Cardiac muscle cell (in vitro differentiated cells and primary cell): Measurements from ENCODE around the gene ABL2. TPM values are rescaled to one million over a fixed set of nuclear protein-coding genes. Genes with fewer than 3 reads are reported as not detected.

Experiments
- DNase-seq, 2 donors: peaks; one replicate each; pipeline versions ENCODE4 v3.0.0 to v3.0.0-alpha.2; 2010 to 2017; ENCODE audit warnings: low read depth in 1 of 2, low spot score in 1 of 2
- H3K27ac ChIP-seq: fragments of 200-600 bp; sonication (generic); 2 replicates; pipeline ENCODE4 v1.5.1; 2016
- H3K27me3 ChIP-seq: fragments of 200-600 bp; sonication (generic); 2 replicates; pipeline ENCODE4 v1.6.0; 2016; ENCODE audit warnings: control low read depth
- H3K36me3 ChIP-seq: fragments of 200-600 bp; sonication (generic); 2 replicates; pipeline ENCODE4 v1.5.1; 2016; ENCODE audit warnings: control low read depth
- H3K4me1 ChIP-seq: fragments of 200-600 bp; sonication (generic); 2 replicates; pipeline ENCODE4 v1.8.1; 2017; ENCODE audit warnings: low read depth, mild to moderate bottlenecking, mixed run types
- H3K4me3 ChIP-seq: fragments of 200-600 bp; sonication (generic); 2 replicates; pipeline ENCODE4 v1.5.1; 2016; ENCODE audit warnings: mild to moderate bottlenecking
- H3K9me3 ChIP-seq: fragments of 200-600 bp; sonication (generic); 2 replicates; pipeline ENCODE4 v1.5.1; 2017; ENCODE audit warnings: low read depth, mild to moderate bottlenecking, control low read depth
- polyA plus RNA-seq: library from polyadenylated mRNA; unstranded; fragments of >200 nt; fragmentation: Nextera tagmentation; extraction: Ambion mirVana; gene quantifications from 2 replicates; pipeline ENCODE4 v1.2.1, GENCODE V29; 2016
- total RNA-seq: library from RNA; depleted of rRNA; stranded (reverse); fragments of >200 nt; gene quantifications from 2 replicates; pipeline ENCODE4 v1.2.3, GENCODE V29; 2016
- TF ChIP-seq, protein P1 (sequence below): IDR thresholded peaks from 2 replicates; pipeline ENCODE4 v1.5.1; 2012; ENCODE audit warnings: low read depth, mild to moderate bottlenecking, low read length

ABL2 gene
- total and polyA plus RNA-seq, 2 experiments from 2014 or later = 6.9 to 13.5 TPM

- TF ChIP-seq, protein P1, sequence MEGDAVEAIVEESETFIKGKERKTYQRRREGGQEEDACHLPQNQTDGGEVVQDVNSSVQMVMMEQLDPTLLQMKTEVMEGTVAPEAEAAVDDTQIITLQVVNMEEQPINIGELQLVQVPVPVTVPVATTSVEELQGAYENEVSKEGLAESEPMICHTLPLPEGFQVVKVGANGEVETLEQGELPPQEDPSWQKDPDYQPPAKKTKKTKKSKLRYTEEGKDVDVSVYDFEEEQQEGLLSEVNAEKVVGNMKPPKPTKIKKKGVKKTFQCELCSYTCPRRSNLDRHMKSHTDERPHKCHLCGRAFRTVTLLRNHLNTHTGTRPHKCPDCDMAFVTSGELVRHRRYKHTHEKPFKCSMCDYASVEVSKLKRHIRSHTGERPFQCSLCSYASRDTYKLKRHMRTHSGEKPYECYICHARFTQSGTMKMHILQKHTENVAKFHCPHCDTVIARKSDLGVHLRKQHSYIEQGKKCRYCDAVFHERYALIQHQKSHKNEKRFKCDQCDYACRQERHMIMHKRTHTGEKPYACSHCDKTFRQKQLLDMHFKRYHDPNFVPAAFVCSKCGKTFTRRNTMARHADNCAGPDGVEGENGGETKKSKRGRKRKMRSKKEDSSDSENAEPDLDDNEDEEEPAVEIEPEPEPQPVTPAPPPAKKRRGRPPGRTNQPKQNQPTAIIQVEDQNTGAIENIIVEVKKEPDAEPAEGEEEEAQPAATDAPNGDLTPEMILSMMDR = no peak
- no peak overlapping the region for H3K4me3 ChIP-seq
- no peaks in the 10 kb centered on the region for H3K27me3 ChIP-seq
- no peak overlapping the region for H3K27ac ChIP-seq
- no peaks in the 10 kb centered on the region for H3K36me3 ChIP-seq
- H3K9me3 ChIP-seq = no peaks in the 10 kb centered on the region
- H3K4me1 ChIP-seq = peaks cover 16% of the 10 kb centered on the region
- no peak for DNase-seq
Measured at GRCh38 chr1:179052776-179053175, 176.7 kb downstream of the ABL2 start.

Other genes starting within 250 kb of the ABL2 start
- 16.2 and 23.0 TPM in 2 replicates for gene FAM20B, start 203.8 kb downstream of the ABL2 start, total RNA-seq
- 8.4 and 10.9 TPM in 2 replicates for gene FAM20B, start 203.8 kb downstream of the ABL2 start, polyA plus RNA-seq
- gene TOR3A, start 147.6 kb downstream of the ABL2 start, total RNA-seq = 26.5 and 29.0 TPM in 2 replicates
- gene TOR3A, start 147.6 kb downstream of the ABL2 start, polyA plus RNA-seq = 21.4 and 29.5 TPM in 2 replicates
- 5.1 and 5.5 TPM in 2 replicates for gene SOAT1, start 64.1 kb upstream of the ABL2 start, total RNA-seq
- 14.3 and 16.3 TPM in 2 replicates for gene SOAT1, start 64.1 kb upstream of the ABL2 start, polyA plus RNA-seq
- 0.54 TPM in 1 of 2 replicates, not detected in the other for gene AXDND1, start 136.3 kb upstream of the ABL2 start, total RNA-seq
- 0.70 and 0.87 TPM in 2 replicates for gene AXDND1, start 136.3 kb upstream of the ABL2 start, polyA plus RNA-seq